Activated CD8-positive, alpha-beta memory T cell treated with anti-CD3 and anti-CD28 coated beads for 36 hours (primary cell): ENCODE measurements around the gene CERS6. TPM values are rescaled to one million over a fixed set of nuclear protein-coding genes. Genes with fewer than 3 reads are reported as not detected.

Source experiments
- CTCF ChIA-PET: fragments of 350-600 bp; sonication (Branson Sonifier 250); formaldehyde crosslinking; loops from one replicate; lab custom pipeline; 2021; ENCODE audit warnings: antibody characterized with exemption; lab: Charles Lee
- POLR2A ChIA-PET: fragments of 350-600 bp; sonication (Branson Sonifier 250); formaldehyde crosslinking; loops from one replicate; lab custom pipeline; 2021; ENCODE audit warnings: antibody characterized with exemption; lab: Charles Lee
- total RNA-seq, 2 experiments: library from RNA; stranded (reverse); gene quantifications; one replicate each; pipeline ENCODE4 v1.2.3, GENCODE V29; 2021

Gene CERS6
- total RNA-seq, 2 experiments from 2014 or later = 9.4 to 9.5 TPM

DNA sequence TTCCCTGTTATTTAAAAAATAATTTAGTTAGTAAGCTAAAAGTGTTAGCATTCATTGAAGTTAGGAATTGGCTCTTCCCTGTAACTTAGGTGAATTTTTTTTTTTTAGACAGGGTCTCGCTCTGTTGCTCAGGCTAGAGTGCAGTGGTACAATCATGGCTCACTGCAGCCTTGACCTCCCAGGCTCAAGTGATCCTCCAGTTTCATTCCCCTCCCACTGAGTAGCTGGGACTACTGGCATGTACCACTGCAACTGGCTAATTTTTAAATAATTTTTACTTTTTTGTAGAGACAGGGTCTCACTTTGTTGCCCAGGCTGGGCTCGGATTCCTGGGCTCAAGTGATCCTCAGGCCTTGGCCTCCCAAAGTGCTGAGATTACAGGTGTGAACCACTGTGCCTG lies 66.4 kb downstream of the CERS6 start:
- ChIA-PET CTCF (no interaction called here), POLR2A (no interaction called here)

DNA sequence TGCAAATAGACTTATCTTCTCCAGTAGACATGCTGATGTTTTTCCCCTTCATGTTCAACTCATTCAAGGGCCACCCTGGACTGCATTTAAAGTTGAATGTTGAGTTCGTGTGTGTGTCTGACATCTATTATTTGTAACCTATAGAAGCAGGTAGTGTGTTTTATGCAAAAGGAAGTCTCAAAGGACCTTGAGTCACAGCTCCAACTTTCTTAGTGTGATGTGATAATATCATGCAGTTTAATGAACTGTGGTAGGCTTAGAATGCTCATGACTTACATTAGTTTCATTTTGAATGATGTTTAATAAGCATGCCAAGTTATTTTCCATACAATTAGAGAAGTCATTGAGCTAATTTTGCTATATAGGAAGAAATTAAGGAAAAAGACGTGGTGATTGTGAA lies 67.9 kb downstream of the CERS6 start:
- POLR2A ChIA-PET = no interaction called here

DNA sequence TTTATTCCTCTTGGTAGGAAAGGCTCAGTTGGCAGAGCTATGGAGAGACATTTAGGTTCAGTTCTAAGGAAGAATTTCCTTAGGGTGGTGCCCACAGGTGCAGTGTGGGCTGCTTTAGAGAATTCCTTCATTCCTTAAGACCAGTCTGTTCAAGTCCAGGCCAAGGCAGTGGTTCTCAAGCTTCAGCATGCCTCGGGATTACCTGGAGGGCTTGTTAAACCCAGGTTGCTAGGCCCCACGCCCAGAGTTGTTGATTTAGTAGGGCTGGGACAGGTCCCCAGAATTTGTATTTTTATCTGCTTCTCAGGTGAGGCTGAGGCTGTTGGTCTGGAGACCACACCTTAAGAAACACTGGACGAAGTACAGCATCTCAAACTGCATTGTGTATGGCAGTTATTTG lies 68.9 kb downstream of the CERS6 start:
- ChIA-PET CTCF (no interaction called here), POLR2A (no interaction called here)

More for the DNA sequence above, 67.9 kb downstream of the CERS6 start:
- CTCF ChIA-PET = no interaction called here

DNA sequence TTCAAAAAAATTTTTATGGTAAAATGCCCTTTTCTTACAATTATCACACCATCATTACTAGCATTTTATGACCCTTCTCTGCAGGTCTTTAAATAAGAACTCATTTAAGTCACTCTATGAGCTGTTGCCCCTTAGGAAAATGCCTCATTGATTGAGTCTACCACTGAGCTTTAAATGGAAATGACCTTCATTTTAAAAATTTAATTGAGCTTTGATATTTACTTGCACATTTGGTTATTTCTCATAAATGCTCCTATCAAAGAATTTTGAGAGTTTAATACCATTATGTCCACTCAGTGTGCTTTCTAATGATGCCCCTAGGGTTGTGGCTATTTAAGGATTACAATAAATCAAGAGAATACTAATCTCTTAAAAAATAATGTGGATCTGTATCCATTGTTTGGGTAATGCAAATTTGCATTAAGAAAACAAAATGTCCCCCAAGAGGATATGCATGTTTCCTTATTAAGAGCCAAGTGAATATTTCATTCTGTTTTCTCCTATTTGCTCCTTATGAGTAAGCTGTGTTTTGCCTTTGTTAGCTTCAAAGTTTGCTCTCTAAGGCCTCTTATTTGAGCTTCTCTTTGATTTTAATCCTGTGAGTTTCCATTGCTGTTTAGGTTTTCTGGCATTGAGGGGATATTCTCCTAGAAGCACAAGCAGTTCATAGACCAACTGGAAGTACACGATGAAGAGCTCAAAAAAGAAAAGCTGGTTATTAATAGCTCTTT lies 69.8 kb downstream of the CERS6 start:
- ChIA-PET POLR2A (no interaction called here), CTCF (interaction anchor here (1.0 kb wide), 1 partner anchor 31 kb away, joined by 3 read pairs; no protein-coding TSS in a partner anchor)

DNA sequence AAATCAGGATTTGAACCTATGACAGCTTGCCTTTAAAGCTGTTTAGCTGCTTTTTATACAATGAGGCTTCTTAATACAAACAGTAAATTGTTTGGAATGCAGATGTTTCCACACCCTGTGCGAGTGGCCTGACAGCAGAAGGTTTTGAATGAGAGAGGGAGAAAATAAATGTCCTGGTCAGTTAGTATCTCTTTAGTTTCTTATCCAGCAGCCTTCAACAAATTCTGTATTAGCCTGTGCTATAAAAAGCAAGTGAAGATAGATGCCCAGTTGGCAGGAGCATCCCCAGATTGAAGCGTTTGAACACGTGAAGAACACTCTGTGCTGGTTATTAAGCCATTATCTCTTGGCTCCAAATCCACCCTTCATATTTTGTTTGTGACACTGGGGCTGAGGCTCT lies 70.6 kb downstream of the CERS6 start:
- CTCF ChIA-PET = no interaction called here
- POLR2A ChIA-PET = no interaction called here

DNA sequence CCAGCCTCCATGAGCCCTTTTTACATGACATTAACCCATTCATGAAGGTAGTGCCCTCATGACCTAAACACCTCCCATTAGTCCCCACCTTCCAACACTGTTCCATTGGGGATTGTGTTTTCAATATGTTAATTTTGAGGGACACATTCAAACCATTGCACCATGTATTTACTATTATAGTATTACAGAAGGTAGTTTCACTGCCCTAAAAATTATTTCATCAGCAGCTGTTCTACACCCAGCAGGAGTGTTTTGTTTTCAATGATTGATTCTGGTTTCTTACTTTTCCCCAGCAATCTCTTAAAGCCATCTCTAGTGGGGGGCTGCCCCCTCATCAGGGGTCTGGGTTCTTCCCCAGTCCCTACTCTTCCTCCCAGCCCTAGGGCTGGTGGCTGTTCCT lies 71.9 kb downstream of the CERS6 start:
- POLR2A ChIA-PET = no interaction called here
- CTCF ChIA-PET = no interaction called here

DNA sequence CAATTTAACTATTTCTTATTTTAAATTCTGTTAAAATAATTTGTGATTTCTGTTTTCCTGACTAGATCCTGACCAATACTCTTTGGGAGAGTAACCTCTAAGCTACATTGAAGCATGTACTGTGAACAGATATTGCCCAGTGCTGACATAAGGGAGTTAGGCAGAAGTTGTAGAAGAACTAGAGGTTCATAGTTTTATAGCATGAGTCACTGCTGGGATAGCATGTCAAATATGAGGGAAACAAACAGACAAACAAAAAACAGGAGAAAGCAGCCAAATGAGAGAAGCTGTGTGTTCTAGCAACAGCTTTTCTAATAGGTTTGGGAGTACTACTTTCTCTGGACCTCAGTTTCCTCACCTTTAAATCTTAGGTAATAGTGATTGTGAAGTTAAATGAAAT lies 72.4 kb downstream of the CERS6 start:
- ChIA-PET POLR2A (no interaction called here), CTCF (no interaction called here)

DNA sequence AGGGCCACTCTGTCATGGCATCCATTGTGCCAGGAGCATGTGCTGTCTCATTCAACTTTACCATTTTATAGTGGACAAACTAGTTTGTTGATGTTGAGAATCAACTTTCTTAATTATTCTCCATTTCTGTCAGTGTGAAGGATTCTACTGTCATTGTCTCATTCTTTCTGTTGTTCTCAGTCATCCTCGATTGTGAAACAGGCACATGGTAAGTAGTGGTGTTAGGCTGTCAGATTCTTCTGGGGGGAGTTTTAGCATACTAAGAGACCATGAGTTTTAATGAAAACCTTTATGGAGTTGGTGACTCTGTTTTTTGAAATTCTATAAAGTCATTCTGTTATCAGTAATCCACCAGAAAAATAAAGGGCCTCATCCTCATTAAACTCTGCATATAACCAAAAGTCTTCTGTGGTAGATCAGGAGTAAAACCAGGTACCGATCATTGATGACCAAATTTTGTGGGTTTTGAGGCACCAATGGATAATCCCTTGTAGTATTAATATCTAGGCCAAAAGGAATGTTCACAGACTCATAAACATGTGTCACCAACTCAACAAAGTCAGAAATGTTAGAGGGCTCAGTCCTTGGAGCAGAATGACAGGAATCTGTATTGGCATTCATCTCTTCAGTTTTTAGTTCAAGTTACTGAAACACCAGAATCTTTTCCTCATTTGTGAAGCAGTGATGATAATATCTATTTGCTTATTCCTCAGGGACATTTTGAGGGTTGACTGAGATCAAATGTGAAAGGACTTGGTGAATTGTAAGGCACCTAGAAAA lies 73.2 kb downstream of the CERS6 start:
- POLR2A ChIA-PET = no interaction called here
- CTCF ChIA-PET = no interaction called here

DNA sequence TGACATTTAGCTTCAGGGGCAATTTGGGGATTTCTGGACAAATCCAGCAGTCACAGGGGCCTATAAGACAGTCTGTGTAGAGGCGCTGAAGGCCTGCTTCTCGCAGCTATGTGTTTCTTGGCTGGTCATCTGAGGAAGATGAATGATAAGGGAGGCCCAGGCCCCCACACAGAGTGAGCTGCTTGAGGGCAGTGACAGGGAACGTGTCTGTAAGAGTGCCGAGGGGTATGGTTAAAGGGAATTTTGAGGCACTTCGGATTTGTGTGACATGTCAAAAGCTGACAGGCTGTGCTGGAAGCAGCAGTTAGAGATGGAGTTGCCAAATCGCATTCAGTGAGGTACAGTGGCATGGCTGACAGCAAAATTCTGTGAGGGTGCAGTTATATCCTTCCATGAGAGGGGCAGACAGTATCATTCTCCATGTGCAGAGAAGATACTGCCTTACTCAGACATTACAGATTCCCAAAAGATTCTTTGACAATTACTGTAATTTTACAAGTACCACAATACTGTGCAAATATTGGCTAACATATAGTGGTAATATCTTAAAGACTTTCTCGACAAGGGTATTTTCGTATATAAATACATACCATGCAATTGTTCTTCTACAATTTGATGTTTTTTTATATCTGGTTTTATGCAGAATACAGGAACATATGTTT lies 74.0 kb downstream of the CERS6 start:
- POLR2A ChIA-PET = no interaction called here
- CTCF ChIA-PET = no interaction called here

DNA sequence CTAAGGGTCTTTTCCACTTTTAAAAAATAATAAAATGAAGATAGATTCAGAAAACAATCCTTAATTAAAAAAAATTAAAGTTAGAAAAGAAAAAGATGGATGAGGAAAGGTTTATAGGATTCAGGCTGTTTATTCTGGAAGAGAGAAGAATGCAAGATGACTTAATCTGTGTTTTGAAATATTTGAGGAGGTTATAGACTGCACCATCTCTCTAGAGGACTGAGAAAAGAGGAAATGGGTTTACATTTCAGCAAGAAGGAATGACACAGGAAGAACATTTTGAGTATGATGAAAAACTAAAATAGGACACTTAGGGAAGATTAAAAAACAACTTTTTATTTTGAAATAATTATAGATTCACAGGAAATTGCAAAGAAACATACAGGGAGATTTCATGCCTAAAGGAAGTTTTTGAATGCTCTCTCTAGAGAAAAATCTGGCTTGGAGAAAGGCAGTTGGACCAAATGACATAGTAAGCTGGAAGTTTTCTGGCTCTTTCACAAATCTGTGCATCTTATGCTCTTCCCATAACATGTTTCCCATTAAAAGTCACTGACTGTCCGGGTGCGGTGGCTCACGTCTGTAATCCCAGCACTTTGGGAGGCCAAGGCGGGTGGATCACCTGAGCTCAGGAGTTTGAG lies 75.0 kb downstream of the CERS6 start:
- ChIA-PET CTCF (no interaction called here), POLR2A (no interaction called here)

DNA sequence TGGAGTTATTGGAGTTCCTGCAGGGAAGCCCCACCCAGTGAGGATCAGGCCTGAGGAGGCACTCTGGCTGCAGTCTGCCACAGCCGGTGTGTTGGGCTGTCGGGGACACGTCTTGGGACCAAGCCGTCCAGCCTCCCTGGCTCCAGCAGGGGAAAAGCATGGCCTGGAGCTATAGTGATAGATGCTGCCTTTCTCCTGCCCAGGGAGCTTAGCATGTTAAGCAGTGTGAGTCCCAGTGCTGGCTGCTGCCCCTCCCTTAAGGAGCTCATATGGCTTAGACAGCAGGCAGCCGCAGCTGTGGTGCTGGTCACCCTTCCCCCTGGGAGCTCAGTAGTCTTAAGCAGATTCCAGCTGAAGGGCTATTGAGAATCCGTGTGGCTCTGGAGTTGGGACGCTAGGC lies 78.9 kb downstream of the CERS6 start:
- POLR2A ChIA-PET = no interaction called here
- CTCF ChIA-PET = no interaction called here

DNA sequence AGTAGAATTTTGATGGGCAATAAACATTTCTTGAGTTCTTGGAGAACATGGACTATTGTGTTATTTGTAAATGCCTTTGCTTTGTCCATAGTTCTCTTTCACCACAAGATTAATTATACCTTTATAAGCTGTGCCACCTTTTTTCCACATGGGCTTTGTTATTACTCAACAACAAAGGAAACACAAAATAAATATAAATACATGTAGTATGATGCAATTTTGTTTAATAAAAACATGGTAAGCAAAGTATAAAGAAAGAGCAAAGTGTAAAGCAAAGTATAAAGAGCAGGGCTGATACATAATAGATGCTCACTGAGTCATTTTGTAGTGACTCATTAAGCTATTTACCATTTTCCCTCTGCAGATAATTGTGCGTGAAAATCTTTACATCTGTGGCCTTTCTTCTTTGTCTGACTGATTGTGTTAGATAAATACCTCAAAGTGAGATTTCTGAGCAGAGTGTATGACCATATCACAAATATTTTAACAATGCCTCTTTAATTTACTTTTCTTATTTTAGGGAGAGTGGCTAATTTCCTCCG lies 80.9 kb downstream of the CERS6 start:
- ChIA-PET POLR2A (no interaction called here), CTCF (no interaction called here)

DNA sequence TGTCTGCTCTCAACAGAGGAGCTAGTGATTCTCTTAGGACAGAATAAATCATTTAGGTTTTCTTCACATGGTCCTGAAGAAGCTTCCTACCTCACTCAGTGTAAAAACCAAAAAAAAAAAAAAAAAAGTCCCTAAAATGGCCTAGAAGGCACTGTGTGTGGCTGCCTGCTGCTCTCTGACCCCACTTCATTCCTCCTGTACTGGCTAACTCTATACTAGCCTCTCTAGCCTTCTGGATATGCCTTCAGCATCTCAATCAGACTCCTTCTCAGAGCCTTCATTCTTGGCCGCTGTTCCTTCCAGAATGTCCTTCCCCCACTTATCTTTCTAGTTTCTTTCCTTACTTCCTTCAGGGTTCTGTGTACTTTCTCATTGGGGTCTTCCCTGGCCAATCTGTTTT lies 82.1 kb downstream of the CERS6 start:
- ChIA-PET POLR2A (no interaction called here), CTCF (no interaction called here)

DNA sequence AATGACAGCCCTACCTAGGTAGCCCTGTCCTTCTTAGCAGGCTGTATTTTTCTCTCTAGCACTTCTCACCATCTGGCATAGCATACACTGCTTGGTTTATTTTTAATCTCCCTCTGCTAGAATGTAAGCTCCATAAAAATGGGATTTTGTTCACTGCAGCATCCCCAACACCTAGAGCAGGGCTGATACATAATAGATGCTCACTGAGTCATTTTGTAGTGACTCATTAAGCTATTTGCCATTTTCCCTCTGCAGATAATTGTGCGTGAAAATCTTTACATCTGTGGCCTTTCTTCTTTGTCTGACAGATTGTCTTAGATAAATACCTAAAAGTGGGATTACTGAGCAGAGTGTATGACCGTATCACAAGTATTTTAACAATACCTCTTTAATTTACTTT lies 82.5 kb downstream of the CERS6 start:
- ChIA-PET POLR2A (no interaction called here), CTCF (no interaction called here)

DNA sequence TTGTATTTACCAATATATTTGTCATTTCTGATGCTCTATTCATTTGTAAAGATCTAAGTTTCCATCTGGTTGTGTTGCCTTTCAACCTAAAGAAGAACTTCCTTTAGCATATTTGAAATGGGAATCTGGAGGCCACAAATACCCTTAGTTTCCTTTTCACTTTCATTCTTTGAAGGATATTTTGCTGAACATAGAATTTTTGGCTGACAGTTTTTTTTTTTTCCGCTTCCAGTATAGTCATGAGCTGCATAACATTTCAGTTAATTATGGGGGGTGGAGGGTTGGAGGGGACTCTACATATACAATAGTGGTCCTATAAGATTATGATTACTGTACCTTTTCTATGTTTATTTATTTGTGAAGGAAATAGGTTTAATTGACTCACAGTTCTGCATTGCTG lies 83.9 kb downstream of the CERS6 start:
- CTCF ChIA-PET = no interaction called here
- POLR2A ChIA-PET = no interaction called here

DNA sequence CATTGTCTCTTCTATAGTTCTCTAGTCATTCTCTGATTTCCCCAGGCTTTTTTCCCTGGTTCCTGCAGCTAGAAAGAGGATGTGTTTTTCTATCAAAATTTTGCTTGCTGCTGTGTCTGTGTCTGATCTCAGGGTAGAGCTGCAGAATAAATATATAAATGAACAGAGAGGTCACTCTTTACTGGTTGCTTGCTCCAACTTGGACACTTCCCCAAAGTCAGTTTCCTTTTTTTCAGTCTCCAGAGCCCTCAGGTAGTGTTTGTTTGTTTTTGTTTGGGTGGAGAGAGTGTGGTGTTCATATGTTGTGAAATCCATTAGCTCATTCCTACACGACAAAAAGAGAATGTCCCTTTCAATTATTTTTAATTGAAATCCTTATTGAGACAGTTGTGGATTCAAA lies 85.8 kb downstream of the CERS6 start:
- POLR2A ChIA-PET = no interaction called here

DNA sequence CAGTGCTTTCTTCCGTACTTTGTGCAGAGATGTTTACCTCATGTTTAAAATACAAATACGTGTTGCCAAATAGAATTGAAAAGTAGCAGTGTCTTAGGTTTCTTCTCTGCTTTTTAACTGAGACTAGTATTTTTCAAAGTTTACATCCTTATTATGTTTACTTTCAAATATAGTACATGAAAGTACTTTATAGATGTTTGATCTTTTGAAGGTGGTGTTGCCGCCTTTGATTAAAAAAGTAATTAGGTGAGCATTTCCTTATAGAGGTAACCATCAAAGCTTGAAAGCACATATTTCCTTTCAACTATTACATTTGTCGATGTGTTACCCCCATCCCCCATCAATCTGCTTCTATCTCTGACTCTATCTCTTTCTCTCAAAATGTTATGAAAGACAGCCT lies 87.0 kb downstream of the CERS6 start:
- ChIA-PET POLR2A (no interaction called here), CTCF (no interaction called here)

More for the DNA sequence above, 85.8 kb downstream of the CERS6 start:
- CTCF ChIA-PET = no interaction called here

DNA sequence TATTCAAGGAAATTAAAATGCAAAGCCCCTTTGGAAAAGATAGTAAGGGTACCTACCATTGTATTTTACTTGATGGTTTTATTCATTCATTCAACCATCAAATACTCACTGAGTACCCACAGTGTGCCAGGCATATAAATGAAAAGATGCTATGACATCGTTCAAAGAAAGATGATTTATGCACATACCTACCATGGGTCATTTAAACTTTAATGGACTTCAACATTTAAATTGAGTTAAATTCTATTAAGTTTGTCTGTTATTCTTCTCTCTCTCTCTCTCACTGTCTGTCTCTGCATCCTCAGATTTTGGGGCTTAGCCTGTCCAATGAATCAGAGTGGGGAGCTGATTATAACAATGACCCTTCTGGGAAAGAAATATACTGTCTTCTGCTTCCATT lies 87.9 kb downstream of the CERS6 start:
- CTCF ChIA-PET = no interaction called here
- POLR2A ChIA-PET = no interaction called here

DNA sequence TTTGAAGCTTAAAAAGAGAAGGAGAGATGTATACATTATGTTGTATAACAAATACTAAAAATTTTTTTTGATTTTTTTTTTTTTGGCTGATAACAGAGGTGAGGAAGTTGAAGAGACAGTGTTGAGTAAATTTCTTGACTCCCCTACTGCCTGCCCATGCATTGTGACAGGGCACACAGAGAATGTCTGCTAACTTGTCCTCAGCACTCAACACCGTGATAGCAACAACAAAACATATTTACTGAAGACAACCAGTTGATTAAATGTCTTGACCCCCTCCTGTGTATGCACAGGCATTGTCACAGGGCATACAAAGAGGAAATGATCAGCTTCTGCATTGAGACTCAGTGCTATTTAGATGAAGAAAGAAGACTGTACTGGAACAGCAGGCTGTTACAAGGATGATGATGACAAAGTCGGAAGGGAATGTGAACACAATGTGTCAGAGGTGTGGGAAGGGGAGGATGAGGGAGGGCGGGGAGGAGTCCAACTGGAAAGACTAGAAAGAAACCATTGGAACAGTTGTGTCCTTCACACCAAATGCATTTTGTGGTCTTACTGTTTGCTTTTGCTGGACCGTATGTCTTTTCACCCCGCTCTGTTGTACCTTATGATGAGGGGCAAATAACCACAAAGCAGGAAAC lies 89.5 kb downstream of the CERS6 start:
- ChIA-PET POLR2A (no interaction called here), CTCF (no interaction called here)
